HG03064 (cell line): ENCODE measurements around the gene FAM118B.
A peak's percentile ranks its signal among the peaks of the same experiment; 100 is the strongest.

Source experiments
- ATAC-seq: cut with Tn5 transposase; IDR thresholded peaks from one replicate; pipeline ENCODE4 v1.9.1; 2021; ENCODE audit warnings: low read depth; ENCODE audit not compliant: unreplicated experiment

FAM118B gene

GRCh38 chr11:126267650-126268049 lies 56.1 kb downstream of the FAM118B start:
- ATAC-seq: no peak

- ATAC-seq: no peak
These were observed 56.8 kb downstream of the FAM118B start for GRCh38 chr11:126268361-126268707.

- peak; percentile 99 for ATAC-seq
These were observed 57.4 kb downstream of the FAM118B start, which contains the start of the genes FOXRED1 and SRPRA for GRCh38 chr11:126268708-126269579. TSS of gene FOXRED1 (plus strand) at chr11:126269154. CDS start at chr11:126269207, 53 bp downstream. TSS of gene SRPRA (minus strand) at chr11:126268895. CDS start at chr11:126268804, 91 bp downstream.

- no peak for ATAC-seq
These were observed 65.7 kb downstream of the FAM118B start for GRCh38 chr11:126277322-126277721.

- ATAC-seq: no peak
These were observed 66.2 kb downstream of the FAM118B start for GRCh38 chr11:126277780-126278179.

- no peak for ATAC-seq
These were observed 67.6 kb downstream of the FAM118B start for GRCh38 chr11:126279191-126279590.

GRCh38 chr11:126280595-126280994 lies 69.0 kb downstream of the FAM118B start:
- ATAC-seq: no peak

- ATAC-seq: no peak
These were observed 69.7 kb downstream of the FAM118B start for GRCh38 chr11:126281245-126281644.

GRCh38 chr11:126281666-126282175 lies 70.1 kb downstream of the FAM118B start:
- no peak for ATAC-seq

GRCh38 chr11:126282361-126282735 lies 70.8 kb downstream of the FAM118B start:
- ATAC-seq: no peak

GRCh38 chr11:126282736-126283591 lies 71.4 kb downstream of the FAM118B start, which contains the start of gene TIRAP:
TSS of gene TIRAP (plus strand) at chr11:126283093. CDS start at chr11:126290895, 7,802 bp downstream.
- peak; percentile 65 for ATAC-seq

GRCh38 chr11:126284829-126285228 lies 73.2 kb downstream of the FAM118B start:
- ATAC-seq: no peak

- ATAC-seq: no peak
These were observed 76.7 kb downstream of the FAM118B start for GRCh38 chr11:126288237-126288636.

- ATAC-seq: no peak
These were observed 79.3 kb downstream of the FAM118B start for GRCh38 chr11:126290887-126291286.

- ATAC-seq: no peak
These were observed 82.1 kb downstream of the FAM118B start for GRCh38 chr11:126293726-126294125.

GRCh38 chr11:126297004-126297403 lies 85.4 kb downstream of the FAM118B start:
- no peak for ATAC-seq

- ATAC-seq: peak; percentile 88
These were observed 92.3 kb downstream of the FAM118B start, which contains the start of gene DCPS for GRCh38 chr11:126303623-126304456. TSS of gene DCPS (plus strand) at chr11:126304060. CDS start at chr11:126304081, 21 bp downstream.

GRCh38 chr11:126304457-126305075 lies 93.0 kb downstream of the FAM118B start:
- ATAC-seq: no peak

GRCh38 chr11:126305699-126306098 lies 94.1 kb downstream of the FAM118B start:
- peak; percentile 46 for ATAC-seq

GRCh38 chr11:126307706-126308105 lies 96.1 kb downstream of the FAM118B start:
- ATAC-seq: no peak
